Renal cortex interstitium (tissue), 11 donors: ENCODE measurements around the gene RBM26. TPM values are rescaled to one million over a fixed set of nuclear protein-coding genes. Genes with fewer than 3 reads are reported as not detected.
A peak's percentile ranks its signal among the peaks of the same experiment; 100 is the strongest.
"Not testable (repeated sequence)": the region's sequence is repeated elsewhere in the genome, so short reads cannot be mapped to it uniquely, and the experiment has no call there.

Source experiments
- DNase-seq, 11 donors: peaks; one replicate each; pipeline ENCODE4 v3.0.0-alpha.2; 2013; ENCODE audit warnings: low read depth in 9 of 11, low spot score in 4 of 11; ENCODE audit errors: extremely low read depth in 1 of 11
- polyA plus RNA-seq, 3 donors: library from polyadenylated mRNA; unstranded; fragments of 120-200 nt; gene quantifications; one replicate each; pipeline ENCODE4 v1.2.1, GENCODE V29; 2013; ENCODE audit not compliant: insufficient read length in 3 of 3

RBM26 gene
- polyA plus RNA-seq, 3 donors, result 72.4 to 87.1 (median 84.5) TPM

DNA sequence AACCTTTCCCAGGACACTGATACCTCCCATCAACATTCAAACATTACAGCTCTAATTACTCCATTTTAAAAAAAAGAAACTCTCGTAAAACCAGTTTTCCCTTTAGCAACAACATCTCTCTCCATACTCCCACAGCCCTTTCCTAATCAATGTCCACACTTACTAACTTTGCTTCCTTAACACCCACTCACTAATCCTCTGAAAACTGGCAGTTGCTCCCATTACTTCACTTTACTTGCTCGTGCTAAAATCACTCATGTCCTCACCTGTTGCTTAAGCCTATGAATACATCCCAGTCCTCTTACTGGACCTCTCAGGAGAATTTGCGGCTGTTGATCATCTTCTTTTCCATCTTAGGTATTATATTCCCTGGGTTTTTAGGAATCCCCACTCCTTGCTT, 44.8 kb downstream of the RBM26 start:
- DNase-seq, result no peak

DNA sequence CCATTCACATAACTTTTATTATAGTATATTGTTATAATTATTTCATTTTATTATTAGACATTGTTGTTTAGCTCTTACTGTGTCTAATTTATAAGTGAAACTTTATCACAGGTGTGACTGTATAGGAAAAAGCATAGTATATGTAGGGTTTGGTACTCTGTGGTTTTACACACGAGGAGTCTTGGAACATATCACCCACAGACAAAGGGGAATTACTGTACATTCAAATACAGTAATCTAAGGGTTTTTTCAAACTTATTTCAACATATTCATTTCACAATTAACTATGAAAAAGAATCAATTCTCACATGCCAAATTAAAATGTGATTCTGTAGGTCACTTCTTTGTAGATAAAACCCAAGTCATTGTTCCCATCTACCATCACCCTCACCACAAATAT, 46.0 kb downstream of the RBM26 start:
- no peak for DNase-seq

DNA sequence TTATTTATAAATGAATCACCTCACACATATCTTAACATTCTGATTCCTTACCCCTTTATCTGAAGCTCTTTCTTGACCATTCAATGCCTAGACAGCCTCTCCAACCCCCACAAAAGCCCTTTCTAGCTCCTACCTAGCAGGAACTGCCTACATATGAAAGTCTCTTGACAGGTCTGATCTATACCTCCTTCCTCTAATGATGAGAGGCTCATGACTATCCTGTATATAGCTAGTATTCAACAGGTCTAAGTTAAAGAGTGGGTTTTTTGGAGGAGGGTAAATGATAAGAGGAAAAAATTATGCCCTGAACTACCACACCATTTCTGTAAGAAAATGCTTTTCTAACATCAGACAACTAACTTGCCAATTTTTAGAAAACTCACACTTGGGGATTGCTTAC, 47.0 kb downstream of the RBM26 start:
- no peak for DNase-seq

DNA sequence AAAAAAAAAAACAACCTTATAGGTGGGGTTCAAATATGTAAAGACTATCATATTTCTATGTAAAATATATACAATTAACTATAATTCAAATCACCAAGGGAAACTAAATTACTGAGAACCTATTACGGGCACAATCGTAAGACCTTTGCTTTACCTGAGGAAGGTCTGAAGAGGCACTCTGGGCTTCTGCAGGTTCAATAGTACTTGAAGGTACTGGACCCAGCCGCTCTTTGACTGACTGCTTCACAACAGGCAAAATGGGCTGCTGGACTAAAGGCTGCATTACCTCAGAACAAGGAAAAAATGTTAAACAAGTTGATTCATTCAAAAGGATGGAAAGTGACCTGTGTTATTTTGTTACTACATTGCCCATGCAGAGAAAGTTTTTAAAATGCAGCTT, 51.8 kb downstream of the RBM26 start:
- no peak for DNase-seq

DNA sequence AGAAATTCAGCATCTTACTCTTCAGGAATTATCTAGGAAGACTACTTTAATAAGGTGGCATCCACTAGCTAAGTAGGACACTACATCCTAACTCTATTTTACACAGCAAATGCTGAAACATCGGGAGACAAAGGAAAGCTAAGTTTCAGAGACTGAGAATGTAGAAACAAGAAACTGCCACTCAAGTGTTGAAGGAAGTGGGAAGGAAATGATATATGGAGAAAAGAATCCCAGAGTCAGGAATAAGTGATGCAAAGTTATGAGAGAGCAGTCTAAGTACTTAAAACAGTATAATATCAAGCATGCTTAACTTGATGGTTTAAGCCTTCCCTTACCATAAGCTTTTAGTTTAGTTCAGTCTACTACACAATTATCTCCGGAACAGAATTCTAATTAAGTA, 52.4 kb downstream of the RBM26 start:
- no peak for DNase-seq

DNA sequence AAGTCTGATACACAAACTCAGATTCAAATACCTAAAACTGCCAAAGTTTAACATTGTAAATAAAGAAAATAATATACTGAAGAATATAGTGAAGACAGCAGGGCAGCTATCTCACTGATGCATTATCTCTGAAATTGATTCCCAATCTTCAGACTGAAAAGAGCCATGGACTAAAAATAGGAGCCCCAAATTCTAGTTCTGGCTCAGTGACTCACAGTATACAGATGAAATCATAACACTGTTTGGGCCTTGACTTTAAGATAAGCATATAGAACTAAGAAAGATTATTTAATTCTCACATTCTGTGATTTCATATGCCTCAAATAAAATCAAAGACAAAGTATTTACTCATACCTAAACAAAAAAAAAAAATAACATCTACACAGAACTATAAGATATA, 53.9 kb downstream of the RBM26 start:
- no peak for DNase-seq

DNA sequence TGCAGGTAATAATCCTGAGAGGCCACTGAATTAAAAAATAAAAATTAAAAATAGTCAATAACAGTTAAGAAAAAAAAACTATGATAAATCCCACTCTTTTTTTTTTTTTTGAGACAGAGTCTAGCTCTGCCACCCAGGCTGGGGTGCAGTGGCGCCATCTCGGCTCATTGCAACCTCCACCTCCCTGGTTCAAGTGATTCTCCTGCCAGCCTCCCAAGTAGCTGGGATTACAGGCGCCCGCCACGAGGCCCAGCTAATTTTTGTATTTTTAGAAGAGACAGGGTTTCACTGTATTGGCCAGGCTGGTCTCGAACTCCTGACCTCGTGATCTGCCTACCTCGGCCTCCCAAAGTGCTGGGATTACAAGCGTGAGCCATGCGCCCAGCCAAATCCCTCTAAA, 56.4 kb downstream of the RBM26 start:
- DNase-seq, result not testable (repeated sequence)

DNA sequence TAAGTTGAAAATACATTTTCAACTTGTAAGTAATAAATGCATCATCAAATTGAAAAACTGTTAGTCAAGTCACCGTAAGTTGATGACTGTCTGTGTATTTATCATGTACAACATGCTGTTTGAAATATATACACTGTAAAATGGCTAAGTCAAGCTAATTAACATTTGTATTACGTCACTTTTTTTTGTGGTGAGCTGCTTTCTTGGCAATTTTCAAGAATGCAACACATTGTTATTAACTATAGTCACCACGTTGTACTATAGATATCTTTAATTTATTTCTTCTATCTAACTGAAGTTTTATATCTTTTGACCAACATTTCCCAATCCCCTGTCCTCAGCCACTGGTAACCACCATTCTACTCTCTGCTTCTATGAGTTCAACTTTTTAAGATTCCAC, 57.0 kb downstream of the RBM26 start:
- DNase-seq, result no peak

DNA sequence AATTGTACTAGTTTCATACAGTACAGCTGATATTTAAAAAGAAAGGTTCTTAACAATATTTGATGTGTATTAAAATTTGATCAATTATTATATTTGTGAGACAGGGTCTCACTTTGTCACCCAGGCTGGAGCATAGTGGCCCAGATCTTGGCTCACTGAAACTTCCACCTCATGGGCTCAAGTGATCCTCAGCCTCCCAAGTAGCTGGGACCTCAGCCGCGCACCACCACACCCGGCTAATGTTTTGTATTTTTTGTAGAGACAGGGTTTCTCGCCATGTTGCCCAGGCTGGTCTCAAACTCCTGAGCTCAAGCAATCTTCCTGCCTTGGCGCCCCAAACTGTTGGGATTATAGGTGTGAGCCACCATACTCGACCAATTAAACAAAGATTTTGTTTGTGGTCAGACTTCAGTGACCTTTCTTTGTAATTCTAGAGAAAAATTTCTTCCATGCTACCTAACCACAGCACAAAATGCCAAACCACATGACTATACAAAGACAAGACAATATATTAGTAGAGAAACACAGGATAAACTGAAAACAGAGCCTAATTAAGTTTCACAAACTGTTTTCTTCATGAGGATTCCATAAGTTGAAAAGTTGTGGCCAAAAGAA, 59.6 kb downstream of the RBM26 start:
- no peak for DNase-seq

DNA sequence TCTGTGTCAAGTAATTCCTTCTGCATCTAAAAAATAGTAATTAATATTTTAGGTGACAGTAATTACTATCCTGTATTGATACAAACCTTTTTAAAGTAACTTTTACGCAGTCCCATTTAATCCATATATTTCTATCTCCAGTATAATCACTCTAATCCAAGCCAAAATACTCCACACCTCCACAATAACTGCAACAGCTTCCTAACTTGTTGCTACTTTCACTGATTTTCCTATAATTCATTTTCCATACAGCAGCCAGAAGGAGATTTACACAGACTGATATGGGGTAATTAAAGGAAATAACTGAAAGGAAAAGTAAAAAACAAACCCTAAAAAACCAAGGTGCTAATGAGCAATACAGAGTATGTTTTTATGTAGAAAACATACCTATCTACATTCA, 64.9 kb downstream of the RBM26 start:
- DNase-seq, result no peak

DNA sequence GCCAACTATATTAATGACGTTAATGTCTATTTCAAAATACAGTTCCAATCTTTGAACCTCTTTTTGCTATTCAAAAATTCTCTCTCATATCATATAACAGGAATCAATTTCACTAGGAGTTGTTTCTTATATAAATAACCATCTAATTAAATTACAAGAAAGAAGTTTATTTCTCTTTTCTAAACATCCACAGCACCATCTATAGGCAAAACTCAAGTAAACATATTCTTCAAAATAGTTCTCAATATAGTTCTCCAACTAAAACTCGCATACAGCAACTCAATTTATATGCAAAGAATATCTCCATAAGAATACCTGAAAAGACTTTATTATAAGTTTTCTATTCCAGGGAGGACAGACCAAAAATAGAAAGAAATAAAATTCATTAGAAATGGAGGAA, 65.6 kb downstream of the RBM26 start:
- no peak for DNase-seq

DNA sequence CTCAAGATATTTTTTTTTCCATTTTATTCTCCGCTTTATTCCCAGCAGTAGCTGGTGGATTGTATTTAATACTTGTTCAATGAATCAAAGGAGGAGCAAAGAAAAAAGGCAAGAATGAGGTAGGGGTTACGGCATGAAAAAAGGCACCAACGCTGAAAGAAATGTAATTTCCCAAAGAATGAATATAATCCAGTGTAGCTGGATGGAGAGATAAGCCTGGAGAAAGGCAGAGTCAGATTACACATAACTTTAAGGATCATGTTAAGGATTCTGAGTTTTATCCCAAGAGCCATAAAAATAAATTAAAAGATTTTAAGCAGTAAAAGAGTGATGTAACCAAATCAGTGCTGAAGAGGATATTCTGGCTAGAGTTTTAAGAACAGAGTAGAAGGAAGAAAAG, 67.7 kb downstream of the RBM26 start:
- no peak for DNase-seq

DNA sequence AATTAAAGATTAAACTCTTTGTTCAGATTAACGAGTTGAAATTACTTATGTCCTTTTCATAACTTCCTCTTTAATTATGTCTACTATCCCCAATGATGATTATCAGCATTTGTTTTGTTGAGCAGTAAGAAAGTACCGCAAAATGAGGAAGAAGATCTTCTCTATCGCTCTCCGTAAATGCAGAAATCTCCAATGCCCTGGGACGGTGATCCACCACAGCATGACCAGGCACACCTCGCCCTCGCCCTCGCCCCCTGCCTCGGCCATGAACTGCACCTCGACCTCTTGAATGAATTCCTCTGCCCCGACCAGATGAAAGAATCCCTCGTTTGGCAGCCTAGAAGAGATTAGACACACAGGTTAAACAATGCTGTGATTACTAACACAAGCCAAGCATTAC, 69.1 kb downstream of the RBM26 start:
- DNase-seq, result no peak

DNA sequence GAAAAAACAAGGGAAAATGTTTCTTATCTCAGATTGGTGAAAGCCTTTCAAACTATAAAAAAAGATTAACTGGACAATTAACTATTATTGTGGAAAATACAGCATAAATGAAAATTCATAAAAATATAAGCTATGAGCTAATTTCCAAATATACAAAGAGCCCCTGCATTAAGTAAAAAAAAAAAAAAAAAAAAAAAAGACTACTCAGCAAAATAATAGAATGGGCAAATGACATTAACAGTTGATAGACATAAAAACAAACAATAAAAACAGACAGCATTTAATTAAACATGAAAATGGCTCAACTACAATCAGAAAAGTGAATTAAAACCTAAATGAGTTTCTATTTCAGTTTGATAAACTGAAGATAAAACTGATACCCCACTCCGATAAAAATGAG, 77.5 kb downstream of the RBM26 start:
- no peak for DNase-seq

DNA sequence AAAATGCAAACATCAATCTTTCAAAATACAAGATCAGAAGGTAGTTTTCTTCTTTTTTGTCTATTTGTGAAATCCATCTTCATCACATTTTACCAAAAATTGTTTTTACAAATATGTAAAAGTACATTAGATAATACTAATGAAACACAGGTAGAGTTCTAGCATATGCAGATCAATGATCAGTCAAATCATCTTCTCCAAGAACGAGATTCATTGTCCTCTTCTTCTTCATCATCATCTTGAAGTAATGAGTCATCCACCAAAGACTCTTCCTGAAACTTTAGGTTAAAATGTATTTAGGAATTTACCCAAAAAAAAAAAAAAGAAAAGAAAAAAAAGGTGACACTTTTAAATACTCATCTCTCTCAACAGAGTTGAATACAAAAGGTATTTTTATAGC, 85.6 kb downstream of the RBM26 start:
- no peak for DNase-seq

DNA sequence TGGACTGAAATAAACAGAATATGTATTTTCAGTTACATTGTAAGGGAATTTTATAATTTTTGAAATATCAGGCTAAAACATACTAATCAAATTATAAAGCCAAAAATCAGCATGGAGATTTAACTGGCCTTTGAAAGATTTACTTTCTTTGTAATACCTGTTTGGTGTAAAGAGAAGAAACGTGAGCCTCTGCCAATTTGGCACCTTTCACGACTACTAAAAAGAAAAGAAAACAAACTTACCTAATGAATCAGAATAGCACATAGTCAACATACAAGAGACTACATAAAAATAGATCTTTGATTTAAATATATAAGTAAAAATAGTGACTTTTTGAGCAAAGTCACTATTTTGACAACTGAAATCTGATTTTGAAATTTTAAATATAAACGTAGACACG, 87.4 kb downstream of the RBM26 start:
- DNase-seq, result no peak

DNA sequence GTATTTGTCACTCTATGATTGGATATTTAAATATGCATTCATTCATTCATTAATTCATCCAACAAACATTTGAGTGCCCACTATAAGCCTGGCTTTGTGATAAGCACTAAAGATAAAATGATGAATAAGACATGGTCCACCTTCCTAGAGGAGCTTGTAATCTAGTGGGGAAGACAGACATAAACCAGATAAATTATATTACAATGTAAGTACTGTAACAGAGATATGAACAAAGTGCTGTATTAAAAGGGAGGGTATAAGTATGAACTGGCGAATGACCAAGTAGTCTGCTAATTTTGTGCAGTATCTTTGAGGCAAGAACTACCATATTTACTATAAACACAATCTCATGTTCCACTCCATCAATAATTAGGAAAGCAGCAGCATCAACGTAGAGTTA, 88.2 kb downstream of the RBM26 start:
- no peak for DNase-seq

DNA sequence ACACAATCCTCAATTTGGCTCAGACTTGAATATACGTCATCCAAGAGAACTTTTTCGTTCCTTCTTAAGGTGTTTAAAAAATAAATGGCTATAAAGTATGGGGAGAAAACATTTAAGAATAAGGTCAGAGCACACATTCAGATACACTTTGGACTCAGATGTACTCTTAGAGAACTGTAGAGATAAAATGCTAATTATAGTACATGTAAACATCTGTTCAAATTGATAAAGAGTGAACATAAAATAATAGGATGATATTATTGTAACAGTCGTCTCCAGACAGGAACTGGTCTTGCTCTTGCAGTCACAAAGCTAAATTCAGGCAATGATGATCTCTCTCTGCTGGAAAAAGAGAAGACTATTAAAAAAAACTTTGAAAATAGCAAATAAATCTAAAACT, 91.4 kb downstream of the RBM26 start:
- no peak for DNase-seq

DNA sequence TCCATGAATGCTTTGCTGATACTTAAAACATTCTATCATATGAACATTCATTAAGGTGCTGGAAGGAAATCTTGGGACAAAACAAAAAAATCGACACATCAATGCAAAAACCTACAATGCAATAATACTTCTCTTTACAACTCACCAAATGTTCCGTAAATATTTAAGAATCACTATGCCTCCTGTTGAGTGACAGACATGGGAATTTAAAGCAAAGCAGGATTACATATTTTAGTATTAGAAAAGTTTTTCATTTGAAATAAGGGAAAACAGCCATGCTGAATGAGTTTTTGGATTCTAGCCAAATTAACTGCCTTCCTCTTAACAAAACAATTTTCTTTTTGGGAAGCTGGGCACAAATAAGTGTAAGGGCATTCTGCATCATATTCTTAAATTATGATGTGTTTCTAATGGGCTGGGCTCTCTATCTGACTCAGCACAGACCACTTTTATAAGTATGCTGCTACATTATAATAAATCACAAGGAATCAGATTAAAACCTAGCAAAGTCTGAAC, 93.7 kb downstream of the RBM26 start:
- no peak for DNase-seq

DNA sequence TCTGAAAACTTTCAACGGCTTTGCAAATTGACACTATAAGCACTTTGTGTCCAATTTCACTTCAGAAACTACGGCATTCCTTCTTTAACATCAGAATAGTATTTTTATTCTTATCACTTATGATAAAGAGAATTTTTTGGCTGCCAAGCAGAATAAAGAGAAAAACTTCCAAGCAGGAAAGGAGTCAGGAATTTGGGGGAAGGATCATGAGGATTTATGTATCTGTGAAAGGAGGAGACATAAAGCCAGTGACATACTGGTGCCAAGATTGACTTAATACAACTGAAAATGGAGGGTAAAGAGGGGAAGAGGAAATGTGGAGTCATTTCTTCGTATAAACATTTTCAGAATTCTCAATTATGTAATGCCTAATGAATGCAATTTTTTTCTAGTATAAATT, 94.7 kb downstream of the RBM26 start:
- DNase-seq, result peak in 2 of 11 donors; percentile 7 to 12

DNA sequence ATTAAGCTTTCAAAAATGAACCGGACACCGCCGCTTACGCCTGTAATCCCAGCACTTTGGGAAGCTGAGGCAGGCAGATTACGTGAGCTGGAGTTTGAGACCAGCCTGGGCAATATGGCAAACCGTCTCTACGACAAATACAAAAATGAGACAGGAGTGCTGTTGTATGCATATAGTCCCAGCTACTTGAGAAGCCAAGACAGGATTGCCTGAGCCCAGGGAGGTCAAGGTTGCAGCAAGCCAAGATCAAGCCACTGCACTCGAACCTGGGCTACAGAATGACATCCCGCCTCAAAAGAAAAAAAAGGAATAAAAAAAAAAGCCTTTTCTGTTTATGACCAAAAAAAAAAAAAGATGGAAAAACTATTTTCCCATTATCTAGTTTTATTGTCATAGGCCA, 96.4 kb downstream of the RBM26 start:
- no peak for DNase-seq

DNA sequence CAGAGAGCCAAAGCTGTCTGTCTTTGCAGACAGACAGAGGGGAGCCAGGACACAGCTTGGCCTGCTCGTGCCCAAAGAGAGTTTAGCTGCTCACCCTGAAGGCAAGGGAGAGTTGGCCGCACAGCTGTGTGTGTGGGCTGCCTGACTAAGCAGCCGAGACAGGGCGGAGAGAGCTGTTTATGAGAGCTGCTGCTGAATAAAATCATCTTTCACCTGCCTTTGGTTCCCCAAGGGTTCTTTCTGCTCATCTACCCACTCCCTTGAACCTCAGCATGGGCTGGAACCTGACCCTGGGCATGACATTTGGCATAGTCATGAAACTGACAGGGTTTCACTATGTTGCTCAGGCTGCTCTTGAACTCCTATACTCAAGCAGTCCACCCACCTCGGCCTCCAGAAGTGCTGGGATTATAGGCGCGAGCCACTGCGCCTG, 98.2 kb downstream of the RBM26 start:
- peak in 1 of 11 donors; percentile 7 for DNase-seq
